HG02884 (cell line): ENCODE measurements around the gene ZNF324.

Experiments
- ATAC-seq: cut with Tn5 transposase; IDR thresholded peaks from one replicate; pipeline ENCODE4 v1.9.1; 2021; ENCODE audit warnings: mild to moderate bottlenecking, moderate library complexity; ENCODE audit not compliant: unreplicated experiment

The ZNF324 gene

GRCh38 chr19:58520257-58520599 lies 53.3 kb downstream of the ZNF324 start:
- ATAC-seq: no peak

GRCh38 chr19:58521651-58522050 lies 54.8 kb downstream of the ZNF324 start:
- ATAC-seq: no peak

GRCh38 chr19:58522709-58523108 lies 55.8 kb downstream of the ZNF324 start:
- no peak for ATAC-seq
